Liver (tissue), 3 donors: ENCODE data around the gene LCP1.

Experiments
- EGR1 ChIP-seq, 2 donors: IDR thresholded peaks; 2 replicates each; pipeline ENCODE4 v1.6.1; 2016 to 2018; ENCODE audit warnings: antibody characterized with exemption in 2 of 2, low read depth in 2 of 2
- GABPA ChIP-seq, 2 donors: IDR thresholded peaks in 1 of 2; conservative IDR thresholded peaks in 1 of 2; 2 replicates each; pipeline ENCODE4 v1.6.1; 2016; ENCODE audit warnings: antibody characterized with exemption in 2 of 2, mild to moderate bottlenecking in 1 of 2, moderate library complexity in 1 of 2
- HNF4A ChIP-seq, 2 donors: conservative IDR thresholded peaks; 2 replicates each; pipeline ENCODE4 v1.6.1; 2016; ENCODE audit warnings: antibody characterized with exemption in 2 of 2, mild to moderate bottlenecking in 2 of 2
- JUND ChIP-seq, 2 donors: IDR thresholded peaks; 2 replicates each; pipeline ENCODE4 v1.6.1; 2016; ENCODE audit warnings: antibody characterized with exemption in 2 of 2
- MAX ChIP-seq: IDR thresholded peaks from 2 replicates; pipeline ENCODE4 v1.6.1; 2016; ENCODE audit warnings: antibody characterized with exemption
- NR2F2 ChIP-seq: IDR thresholded peaks from 2 replicates; pipeline ENCODE4 v1.6.1; 2016; ENCODE audit warnings: antibody characterized with exemption
- RAD21 ChIP-seq, 2 donors: IDR thresholded peaks; 2 replicates each; pipeline ENCODE4 v1.6.1; 2016; ENCODE audit warnings: antibody characterized with exemption in 2 of 2, mild to moderate bottlenecking in 2 of 2
- REST ChIP-seq: IDR thresholded peaks from 2 replicates; pipeline ENCODE4 v1.6.1; 2016; ENCODE audit warnings: antibody characterized with exemption, mild to moderate bottlenecking
- SP1 ChIP-seq: IDR thresholded peaks from 2 replicates; pipeline ENCODE4 v1.6.1; 2018; ENCODE audit warnings: antibody characterized with exemption, mild to moderate bottlenecking
- TAF1 ChIP-seq: conservative IDR thresholded peaks from 2 replicates; pipeline ENCODE4 v1.6.1; 2016; ENCODE audit warnings: antibody characterized with exemption, mild to moderate bottlenecking
- YY1 ChIP-seq: IDR thresholded peaks from 2 replicates; pipeline ENCODE4 v1.6.1; 2016; ENCODE audit warnings: antibody characterized with exemption, mild to moderate bottlenecking
- ZBTB33 ChIP-seq: IDR thresholded peaks from 2 replicates; pipeline ENCODE4 v1.6.1; 2016; ENCODE audit warnings: antibody characterized with exemption
- TF ChIP-seq, protein P1 (sequence below): fragments of 150-350 bp; IDR thresholded peaks from 2 replicates; pipeline ENCODE4 v1.5.1; 2017; ENCODE audit warnings: improper control_type of control experiment, low read depth, low read length; ENCODE audit not compliant: missing input control
- TF ChIP-seq, protein P2 (sequence below): IDR thresholded peaks from 2 replicates; pipeline ENCODE4 v1.6.1; 2016; ENCODE audit warnings: antibody characterized with exemption
- donor health status: healthy.
- donor health status: healthy.

- TF ChIP-seq, protein P1, sequence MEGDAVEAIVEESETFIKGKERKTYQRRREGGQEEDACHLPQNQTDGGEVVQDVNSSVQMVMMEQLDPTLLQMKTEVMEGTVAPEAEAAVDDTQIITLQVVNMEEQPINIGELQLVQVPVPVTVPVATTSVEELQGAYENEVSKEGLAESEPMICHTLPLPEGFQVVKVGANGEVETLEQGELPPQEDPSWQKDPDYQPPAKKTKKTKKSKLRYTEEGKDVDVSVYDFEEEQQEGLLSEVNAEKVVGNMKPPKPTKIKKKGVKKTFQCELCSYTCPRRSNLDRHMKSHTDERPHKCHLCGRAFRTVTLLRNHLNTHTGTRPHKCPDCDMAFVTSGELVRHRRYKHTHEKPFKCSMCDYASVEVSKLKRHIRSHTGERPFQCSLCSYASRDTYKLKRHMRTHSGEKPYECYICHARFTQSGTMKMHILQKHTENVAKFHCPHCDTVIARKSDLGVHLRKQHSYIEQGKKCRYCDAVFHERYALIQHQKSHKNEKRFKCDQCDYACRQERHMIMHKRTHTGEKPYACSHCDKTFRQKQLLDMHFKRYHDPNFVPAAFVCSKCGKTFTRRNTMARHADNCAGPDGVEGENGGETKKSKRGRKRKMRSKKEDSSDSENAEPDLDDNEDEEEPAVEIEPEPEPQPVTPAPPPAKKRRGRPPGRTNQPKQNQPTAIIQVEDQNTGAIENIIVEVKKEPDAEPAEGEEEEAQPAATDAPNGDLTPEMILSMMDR, result no peak
- no peak for TF ChIP-seq EGR1 (IDR thresholded peaks at IDR 0.05; ENCODE audit: low read depth in 2 of 2)
- no peak for TF ChIP-seq JUND (IDR thresholded peaks at IDR 0.05)
- TF ChIP-seq SP1, result no peak
- no peak for TF ChIP-seq TAF1
- no peak for TF ChIP-seq GABPA (IDR thresholded peaks at IDR 0.05 in 1 of 2, conservative IDR thresholded peaks at IDR 0.05 in 1 of 2)
- no peak for TF ChIP-seq RAD21 (IDR thresholded peaks at IDR 0.05)
- TF ChIP-seq, protein P2, sequence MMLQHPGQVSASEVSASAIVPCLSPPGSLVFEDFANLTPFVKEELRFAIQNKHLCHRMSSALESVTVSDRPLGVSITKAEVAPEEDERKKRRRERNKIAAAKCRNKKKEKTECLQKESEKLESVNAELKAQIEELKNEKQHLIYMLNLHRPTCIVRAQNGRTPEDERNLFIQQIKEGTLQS, result no peak
- TF ChIP-seq REST, result no peak
- TF ChIP-seq YY1, result no peak
- no peak for TF ChIP-seq MAX
- TF ChIP-seq NR2F2, result no peak
- no peak for TF ChIP-seq ZBTB33
- TF ChIP-seq HNF4A (conservative IDR thresholded peaks at IDR 0.05), result no peak
Measured at GRCh38 chr13:46113596-46113995, 68.4 kb downstream of the LCP1 start.
